ENCODE data around the gene RARRES2. TPM values are rescaled to one million over a fixed set of nuclear protein-coding genes. Genes with fewer than 3 reads are reported as not detected.

RARRES2 gene
- total RNA-seq, 1 experiment from 2014 or later, result not detected

- H3K36me3 Mint-ChIP-seq (ENCODE audit: insufficient read depth, unreplicated experiment), result peaks cover 5% of the 10 kb centered on the region
- no peaks in the 10 kb centered on the region for H3K4me1 Mint-ChIP-seq (ENCODE audit: insufficient read depth, unreplicated experiment)
- TF ChIP-seq CTCF (IDR thresholded peaks at IDR 0.05; ENCODE audit: unreplicated experiment), result no peak
- POLR2A ChIA-PET, result interaction anchor here (0.5 kb wide), 1 partner anchor 934 kb away, joined by 6 read pairs; no protein-coding TSS in a partner anchor
- H3K27me3 Mint-ChIP-seq (ENCODE audit: insufficient read depth, unreplicated experiment), result no peaks in the 10 kb centered on the region
- CTCF ChIA-PET, result interaction anchor here (1.7 kb wide), 1 partner anchor 18 kb away, joined by 9 read pairs; no protein-coding TSS in a partner anchor
- H3K27ac Mint-ChIP-seq (ENCODE audit: low read depth, unreplicated experiment), result no peak overlapping the region
- intact Hi-C loops (cut with micrococcal nuclease), result no loop called here
- no peaks in the 10 kb centered on the region for H3K9me3 Mint-ChIP-seq (ENCODE audit: unreplicated experiment)
- H3K4me3 Mint-ChIP-seq (ENCODE audit: unreplicated experiment), result no peak overlapping the region
- BruUV-seq (replicated peaks), result no TSS peak
- no peak for DNase-seq (ENCODE audit: unreplicated experiment)
Observed at GRCh38 chr7:150337659-150338081, 3.8 kb downstream of the RARRES2 start.

DNA sequence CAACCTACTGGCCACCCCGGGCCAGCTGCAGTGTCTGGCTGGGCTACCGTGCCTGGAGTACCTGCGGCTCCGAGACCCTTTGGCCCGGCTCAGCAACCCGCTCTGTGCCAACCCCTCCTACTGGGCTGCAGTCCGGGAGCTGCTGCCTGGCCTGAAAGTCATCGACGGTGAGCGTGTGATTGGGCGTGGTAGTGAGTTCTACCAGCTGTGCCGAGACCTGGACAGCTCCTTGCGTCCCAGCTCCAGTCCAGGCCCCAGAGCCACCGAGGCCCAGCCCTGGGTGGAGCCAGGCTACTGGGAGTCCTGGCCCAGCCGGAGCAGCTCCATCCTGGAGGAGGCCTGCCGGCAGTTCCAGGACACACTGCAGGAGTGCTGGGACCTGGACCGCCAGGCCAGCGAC lies 4.2 kb downstream of the RARRES2 start:
- Mint-ChIP-seq H3K27ac (ENCODE audit: low read depth, unreplicated experiment) (no peak overlapping the region), H3K27me3 (ENCODE audit: insufficient read depth, unreplicated experiment) (no peaks in the 10 kb centered on the region), H3K4me3 (ENCODE audit: unreplicated experiment) (no peak overlapping the region), H3K36me3 (ENCODE audit: insufficient read depth, unreplicated experiment) (peaks cover 5% of the 10 kb centered on the region), H3K4me1 (ENCODE audit: insufficient read depth, unreplicated experiment) (no peaks in the 10 kb centered on the region), H3K9me3 (ENCODE audit: unreplicated experiment) (no peaks in the 10 kb centered on the region)
- no peak for DNase-seq (ENCODE audit: unreplicated experiment)
- intact Hi-C loops (cut with micrococcal nuclease), result no loop called here
- BruUV-seq (replicated peaks), result no TSS peak
- ChIA-PET POLR2A (no interaction called here), CTCF (interaction anchor here (1.7 kb wide), 1 partner anchor 19 kb away, joined by 9 read pairs; no protein-coding TSS in a partner anchor)
- no peak for TF ChIP-seq CTCF (IDR thresholded peaks at IDR 0.05; ENCODE audit: unreplicated experiment)

DNA sequence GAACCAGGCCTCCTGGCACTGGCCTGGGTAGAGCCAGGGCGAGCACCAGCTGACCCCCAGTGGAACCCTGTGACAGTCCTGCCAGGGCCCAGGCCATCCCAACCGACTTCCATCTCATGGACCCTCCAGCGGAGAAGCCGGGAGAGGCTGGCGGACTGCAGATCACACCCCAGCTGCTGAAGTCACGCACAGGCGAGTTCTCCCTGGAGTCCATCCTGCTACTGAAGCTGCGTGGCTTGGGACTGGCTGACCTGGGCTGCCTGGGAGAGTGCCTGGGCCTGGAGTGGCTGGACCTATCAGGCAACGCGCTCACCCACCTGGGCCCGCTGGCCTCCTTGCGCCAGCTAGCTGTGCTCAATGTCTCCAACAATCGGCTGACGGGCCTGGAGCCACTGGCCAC lies 4.7 kb downstream of the RARRES2 start:
- intact Hi-C loops (cut with micrococcal nuclease), result no loop called here
- CTCF ChIA-PET, result interaction anchor here (1.7 kb wide), 1 partner anchor 19 kb away, joined by 9 read pairs; no protein-coding TSS in a partner anchor

GRCh38 chr7:150335774-150336112 lies 5.7 kb downstream of the RARRES2 start:
- ChIA-PET POLR2A (no interaction called here), CTCF (interaction anchor here (0.5 to 1.1 kb wide), 3 partner anchors 38 to 443 kb away, joined by 3 read pairs; no protein-coding TSS in a partner anchor)
- intact Hi-C loops (cut with micrococcal nuclease), result no loop called here
- H3K9me3 Mint-ChIP-seq (ENCODE audit: unreplicated experiment), result no peaks in the 10 kb centered on the region
- DNase-seq (ENCODE audit: unreplicated experiment), result no peak
- no TSS peak for BruUV-seq (replicated peaks)
- no peaks in the 10 kb centered on the region for H3K27me3 Mint-ChIP-seq (ENCODE audit: insufficient read depth, unreplicated experiment)
- H3K4me3 Mint-ChIP-seq (ENCODE audit: unreplicated experiment), result no peak overlapping the region
- TF ChIP-seq CTCF (IDR thresholded peaks at IDR 0.05; ENCODE audit: unreplicated experiment), result no peak
- H3K27ac Mint-ChIP-seq (ENCODE audit: low read depth, unreplicated experiment), result no peak overlapping the region
- H3K4me1 Mint-ChIP-seq (ENCODE audit: insufficient read depth, unreplicated experiment), result no peaks in the 10 kb centered on the region
- H3K36me3 Mint-ChIP-seq (ENCODE audit: insufficient read depth, unreplicated experiment), result peaks cover 11% of the 10 kb centered on the region

More for the DNA sequence above, 4.7 kb downstream of the RARRES2 start:
- no peak for DNase-seq (ENCODE audit: unreplicated experiment)
- Mint-ChIP-seq H3K4me1 (ENCODE audit: insufficient read depth, unreplicated experiment) (no peaks in the 10 kb centered on the region), H3K27me3 (ENCODE audit: insufficient read depth, unreplicated experiment) (no peaks in the 10 kb centered on the region), H3K36me3 (ENCODE audit: insufficient read depth, unreplicated experiment) (peaks cover 5% of the 10 kb centered on the region), H3K27ac (ENCODE audit: low read depth, unreplicated experiment) (no peak overlapping the region), H3K9me3 (ENCODE audit: unreplicated experiment) (no peaks in the 10 kb centered on the region), H3K4me3 (ENCODE audit: unreplicated experiment) (no peak overlapping the region)
- BruUV-seq (replicated peaks), result no TSS peak
- POLR2A ChIA-PET, result no interaction called here
- no peak for TF ChIP-seq CTCF (IDR thresholded peaks at IDR 0.05; ENCODE audit: unreplicated experiment)
